K562 (cell line): ENCODE results near the gene JAG2. TPM values are rescaled to one million over a fixed set of nuclear protein-coding genes. Genes with fewer than 3 reads are reported as not detected.

Experiments used
- ATAC-seq: fragments of 200-7000 bp; cut with Tn5 transposase; 3 replicates; pipeline ENCODE4 v1.9.1; 2020; ENCODE audit warnings: moderate library complexity
- BruUV-seq: library from RNA; stranded (reverse); fragments of 400-500 nt; replicated peaks from 2 replicates; lab custom pipeline; 2021; lab: Mats Ljungman, UMichigan
- CTCF ChIA-PET: fragments of 300-600 bp; formaldehyde crosslinking; extraction: SDS; loops from one replicate; lab custom pipeline; 2021; ENCODE audit warnings: low intra/inter-chr PET ratio; lab: Yijun Ruan, JAX
- POLR2A ChIA-PET: fragments of 300-600, 350-650 bp; sonication (Branson Sonifier 250); formaldehyde crosslinking; extraction: SDS; loops from one replicate; lab custom pipeline; 2021; ENCODE audit warnings: antibody characterized with exemption, inconsistent platforms; lab: Yijun Ruan, JAX
- DNase-seq, 4 experiments: peaks; one replicate each; pipeline versions ENCODE4 v3.0.0 to v3.0.0-alpha.2; 2011 to 2018; ENCODE audit warnings: low spot score in 3 of 4, mixed read lengths in 3 of 4; ENCODE audit errors: extremely low read depth in 1 of 4
- FAIRE-seq: peaks from 2 replicates; lab custom pipeline; 2011; peaks lifted over from hg19 to GRCh38; lab: Jason Lieb, UNC
- H2AFZ ChIP-seq: 2 replicates; pipeline ENCODE4 v1.6.0; 2011; ENCODE audit warnings: low read depth, low read length, control low read depth, inconsistent platforms
- H3K27ac ChIP-seq: fragments of 200-600 bp; 3 replicates; pipeline ENCODE4 v1.8.0; 2011; ENCODE audit warnings: low read depth, mild to moderate bottlenecking, control low read depth, inconsistent platforms, low read length, moderate library complexity, mixed read lengths; ENCODE audit errors: extremely low read depth
- H3K27me3 ChIP-seq, 2 experiments: fragments of 300-600 bp in 1 of 2; 2 replicates in 1 of 2; 3 replicates in 1 of 2; pipeline versions ENCODE4 v1.6.0 to v1.8.0; 2011; ENCODE audit warnings: inconsistent platforms in 2 of 2, low read length in 2 of 2, mild to moderate bottlenecking in 1 of 2, mixed read lengths in 1 of 2, moderate library complexity in 1 of 2; ENCODE audit not compliant: control insufficient read depth in 2 of 2, insufficient read depth in 2 of 2
- H3K36me3 ChIP-seq: fragments of 300-600 bp; 3 replicates; pipeline ENCODE4 v1.8.0; 2011; ENCODE audit warnings: mild to moderate bottlenecking, low read length, inconsistent platforms; ENCODE audit not compliant: control insufficient read depth, insufficient read depth
- H3K4me1 ChIP-seq, 2 experiments: fragments of 200-600 bp in 1 of 2; replicated peaks in 1 of 2; 2 replicates in 1 of 2; 3 replicates in 1 of 2; pipeline versions ENCODE4 v1.5.1 to v1.8.0; 2011; ENCODE audit warnings: inconsistent platforms in 2 of 2, low read length in 2 of 2, mild to moderate bottlenecking in 1 of 2, mixed read lengths in 1 of 2, moderate library complexity in 1 of 2; ENCODE audit not compliant: control insufficient read depth in 2 of 2, insufficient read depth in 2 of 2
- H3K4me2 ChIP-seq: 2 replicates; pipeline ENCODE4 v1.6.1; 2011; ENCODE audit warnings: low read length, control low read depth, inconsistent platforms, mixed read lengths; ENCODE audit not compliant: insufficient read depth
- H3K4me3 ChIP-seq: fragments of 200-600 bp; sonication (generic), shearing (Covaris generic); 2 replicates; pipeline ENCODE4 v1.5.1; 2016; ENCODE audit warnings: control low read depth, inconsistent platforms
- H3K79me2 ChIP-seq: fragments of 200-600 bp; 3 replicates; pipeline ENCODE4 v1.8.0; 2011; ENCODE audit warnings: low read length, inconsistent platforms; ENCODE audit not compliant: control insufficient read depth, insufficient read depth
- H3K9ac ChIP-seq, 2 experiments: 2 replicates each; pipeline versions ENCODE4 v1.6.0 to v1.6.1; 2011; ENCODE audit warnings: low read depth in 2 of 2, low read length in 2 of 2, control low read depth in 1 of 2, inconsistent platforms in 1 of 2, mild to moderate bottlenecking in 1 of 2, mixed read lengths in 1 of 2; ENCODE audit not compliant: insufficient read depth in 1 of 2
- H3K9me1 ChIP-seq: one replicate; pipeline ENCODE4 v1.6.0; 2011; ENCODE audit warnings: inconsistent platforms, mild to moderate bottlenecking, low read length, moderate library complexity; ENCODE audit not compliant: control insufficient read depth, insufficient read depth
- H3K9me3 ChIP-seq: replicated peaks from 2 replicates; pipeline ENCODE4 v1.5.1; 2011; ENCODE audit warnings: low read depth, low read length, inconsistent platforms; ENCODE audit not compliant: control insufficient read depth, insufficient read depth
- H4K20me1 ChIP-seq: replicated peaks from 2 replicates; pipeline ENCODE4 v1.6.1; 2011; ENCODE audit warnings: low read length, inconsistent platforms, mixed read lengths; ENCODE audit not compliant: control insufficient read depth, insufficient read depth
- ETV1 ChIP-seq: fragments of 450-650 bp; conservative IDR thresholded peaks from 2 replicates; pipeline ENCODE4 v1.6.1; 2016; ENCODE audit warnings: missing genetic modification characterization, control low read depth, low read depth, missing compliant biosample characterization
- GTF2A2 ChIP-seq: IDR thresholded peaks from 2 replicates; pipeline ENCODE4 v1.6.1; 2016; ENCODE audit warnings: mild to moderate bottlenecking, missing genetic modification characterization, missing compliant biosample characterization
- HCFC1 ChIP-seq: IDR thresholded peaks from 2 replicates; pipeline ENCODE4 v1.6.1; 2012; ENCODE audit warnings: low read depth, low read length, improper control_type of control experiment
- HNRNPUL1 ChIP-seq: fragments of 200-400 bp; formaldehyde crosslinking; IDR thresholded peaks from 2 replicates; pipeline ENCODE4 v1.6.1; 2017; ENCODE audit warnings: low read length
- TAF15 ChIP-seq: fragments of 200-400 bp; formaldehyde crosslinking; IDR thresholded peaks from 2 replicates; pipeline ENCODE4 v1.6.1; 2017; ENCODE audit warnings: mild to moderate bottlenecking, low read depth, low read length, moderate library complexity
- TCF3 ChIP-seq: sonication (generic); formaldehyde crosslinking; IDR thresholded peaks from 2 replicates; pipeline ENCODE4 v1.4.0; 2020; ENCODE audit warnings: mild to moderate bottlenecking, missing genetic modification reagents
- YBX1 ChIP-seq: fragments of 450-650 bp; IDR thresholded peaks from 2 replicates; pipeline ENCODE4 v1.7.1; 2016; ENCODE audit warnings: mild to moderate bottlenecking
- ZBED1 ChIP-seq: IDR thresholded peaks from 2 replicates; pipeline ENCODE4 v1.6.1; 2014
- ZNF384 ChIP-seq: IDR thresholded peaks from 2 replicates; pipeline ENCODE4 v1.6.1; 2012; ENCODE audit warnings: low read depth, low read length, improper control_type of control experiment
- ZNF699 ChIP-seq: fragments of 250-450 bp; sonication (Bioruptor Pico); IDR thresholded peaks from 2 replicates; pipeline ENCODE4 v1.8.0; 2021; ENCODE audit warnings: mild to moderate bottlenecking, moderate library complexity; ENCODE audit not compliant: insufficient replicate concordance
- WGBS: fragments of 100-300 bp; shearing (Covaris generic); methylation state at CpG from one replicate; pipeline ENCODE4 v1.1.6; 2016; ENCODE audit warnings: low coverage, mixed read lengths; ENCODE audit not compliant: insufficient coverage; ENCODE audit errors: missing lambda C conversion rate; 5-methylcytosine and 5-hydroxymethylcytosine counted together
- in situ Hi-C: fragments of 300-500 bp; cut with MboI; formaldehyde crosslinking; loops from 4 replicates; pipeline ENCODE4 v1.15.0; 2018; ENCODE audit warnings: inconsistent platforms, mixed read lengths
- intact Hi-C: fragments of 100-400 bp; cut with micrococcal nuclease; formaldehyde crosslinking; loops from 2 replicates; pipeline ENCODE4 v1.14.2; 2022
- polyA plus RNA-seq, 8 experiments: library from polyadenylated mRNA; depleted of rRNA in 4 of 8; stranded (reverse) in 5 of 8; unstranded in 3 of 8; fragments of >200 nt; fragmentation: Nextera tagmentation in 2 of 8; fragmentation: Illumina TruSeq in 1 of 8; extraction: Ambion mirVana in 2 of 8; extraction: Trizol in 1 of 8; gene quantifications; 2 replicates each; pipeline versions ENCODE4 v1.2.1 to v1.2.3, GENCODE V29; 2011 to 2014; ENCODE audit warnings: inconsistent platforms in 1 of 8, missing spikeins in 1 of 8
- total RNA-seq, 7 experiments: library from RNA; depleted of rRNA in 6 of 7; stranded (reverse); fragments of >200 nt in 6 of 7; fragmentation: Illumina TruSeq in 2 of 7; extraction: Trizol in 2 of 7; gene quantifications; 2 replicates each; pipeline versions ENCODE4 v1.2.1 to v1.2.3, GENCODE V29; 2011 to 2021; ENCODE audit warnings: low replicate concordance in 1 of 7
- TF ChIP-seq, protein P1 (sequence below): sonication (generic); formaldehyde crosslinking; IDR thresholded peaks from 2 replicates; pipeline ENCODE4 v1.8.0; 2022; ENCODE audit warnings: missing genetic modification reagents, mild to moderate bottlenecking, borderline replicate concordance
- TF ChIP-seq, protein P2 (sequence below): fragments of 250-450 bp; sonication (Bioruptor Pico); IDR thresholded peaks from 2 replicates; pipeline ENCODE4 v1.9.0; 2021; ENCODE audit warnings: mild to moderate bottlenecking, inconsistent platforms
- TF ChIP-seq, protein P3 (sequence below): fragments of 450-650 bp; IDR thresholded peaks from 2 replicates; pipeline ENCODE4 v1.6.1; 2017; ENCODE audit warnings: antibody characterized with exemption, mild to moderate bottlenecking
- TF ChIP-seq, protein P4 (sequence below): sonication (generic); formaldehyde crosslinking; IDR thresholded peaks from 2 replicates; pipeline ENCODE4 v1.8.0; 2022; ENCODE audit warnings: missing genetic modification reagents, mild to moderate bottlenecking, moderate library complexity, borderline replicate concordance

The JAG2 gene
- total and polyA plus RNA-seq, 9 of the 15 experiments (the other 6 are each of a cell fraction or from before 2014, with no cell fraction given): 0.25 to 48.4 (median 8.6) TPM

DNA sequence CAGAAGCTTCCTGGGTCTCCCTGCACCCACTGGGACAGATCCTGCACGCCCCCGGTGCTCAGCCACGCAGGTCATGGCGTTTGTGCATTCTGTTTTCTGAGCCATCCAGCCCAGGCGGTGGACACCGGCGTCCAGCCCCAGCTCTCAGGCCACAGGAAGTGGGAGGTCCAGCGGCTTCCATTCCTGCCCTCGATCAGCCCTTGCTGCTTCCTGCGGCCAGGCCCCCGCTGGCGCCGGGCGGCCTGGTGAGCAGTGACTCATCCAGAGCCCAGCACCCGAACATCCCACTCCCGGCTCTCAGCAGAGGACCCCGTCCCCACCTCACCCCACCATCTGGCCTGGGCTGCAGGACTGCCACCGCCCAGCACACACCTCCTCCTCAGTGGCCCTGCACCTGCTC is 30.5 kb upstream of the JAG2 start (continued):
- TF ChIP-seq, protein P1, sequence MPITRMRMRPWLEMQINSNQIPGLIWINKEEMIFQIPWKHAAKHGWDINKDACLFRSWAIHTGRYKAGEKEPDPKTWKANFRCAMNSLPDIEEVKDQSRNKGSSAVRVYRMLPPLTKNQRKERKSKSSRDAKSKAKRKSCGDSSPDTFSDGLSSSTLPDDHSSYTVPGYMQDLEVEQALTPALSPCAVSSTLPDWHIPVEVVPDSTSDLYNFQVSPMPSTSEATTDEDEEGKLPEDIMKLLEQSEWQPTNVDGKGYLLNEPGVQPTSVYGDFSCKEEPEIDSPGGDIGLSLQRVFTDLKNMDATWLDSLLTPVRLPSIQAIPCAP (CRISPR knock-in tag): no peak
- TF ChIP-seq, all 486 proteins: peak for 15

DNA sequence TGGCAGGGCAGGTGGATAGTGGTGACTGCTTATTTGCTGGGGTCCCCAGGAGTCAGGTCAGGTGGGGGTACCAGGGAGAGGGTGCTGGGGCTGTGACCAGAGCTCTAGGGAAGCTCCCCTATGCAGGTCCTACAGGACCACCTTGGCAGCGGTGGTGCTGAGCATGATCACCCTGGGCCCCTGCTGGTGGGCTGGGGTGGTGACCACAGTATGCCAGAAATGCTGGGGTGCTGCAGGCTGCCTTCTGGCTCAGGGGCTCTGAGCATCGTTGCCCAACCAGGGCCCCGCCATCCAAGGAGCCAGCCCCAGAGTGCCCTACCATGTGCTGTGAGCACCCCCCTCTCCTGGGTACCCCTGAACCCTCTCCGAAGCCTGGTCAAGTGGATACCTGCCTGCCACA is 30.0 kb upstream of the JAG2 start:
- CTCF ChIA-PET: no interaction called here
- in situ Hi-C loops (no loop called here), intact Hi-C loops (no loop called here)
- POLR2A ChIA-PET: no interaction called here
- no peak overlapping the region for H3K4me3 ChIP-seq
- H4K20me1 ChIP-seq: 0 out of 2 replicates have a peak, but pooled peaks cover 4% of the 10 kb centered on the region
- no peak overlapping the region for H2AFZ ChIP-seq
- H3K27me3 ChIP-seq: peaks cover 0 to 12% of the 10 kb centered on the region in 2 experiments; a peak in 2 of 5 replicates
- no peak for DNase-seq
- no peaks in the 10 kb centered on the region for H3K9me3 ChIP-seq
- H3K4me2 ChIP-seq: peak overlapping the region; percentile 29
- no peak for FAIRE-seq
- H3K9me1 ChIP-seq: no peaks in the 10 kb centered on the region
- no peak overlapping the region; a peak in 1 of 4 replicates for H3K9ac ChIP-seq
- no peak overlapping the region for H3K27ac ChIP-seq
- no peaks in the 10 kb centered on the region for H3K36me3 ChIP-seq
- no TSS peak for BruUV-seq
- no peak for ATAC-seq
- 61% methylated on average over 3 of the region's 4 CpGs for WGBS
- H3K4me1 ChIP-seq: peaks cover 6 to 72% of the 10 kb centered on the region in 2 experiments; a peak in 3 of 5 replicates
- no peaks in the 10 kb centered on the region for H3K79me2 ChIP-seq
- TF ChIP-seq ZBED1 (no peak), ETV1 (no peak), ZNF699 (CRISPR knock-in tag) (no peak), YBX1 (no peak), HNRNPUL1 (no peak), HCFC1 (no peak), ZNF384 (no peak), GTF2A2 (tag) (no peak), TCF3 (CRISPR knock-in tag) (no peak), TAF15 (no peak)
- TF ChIP-seq, protein P2, sequence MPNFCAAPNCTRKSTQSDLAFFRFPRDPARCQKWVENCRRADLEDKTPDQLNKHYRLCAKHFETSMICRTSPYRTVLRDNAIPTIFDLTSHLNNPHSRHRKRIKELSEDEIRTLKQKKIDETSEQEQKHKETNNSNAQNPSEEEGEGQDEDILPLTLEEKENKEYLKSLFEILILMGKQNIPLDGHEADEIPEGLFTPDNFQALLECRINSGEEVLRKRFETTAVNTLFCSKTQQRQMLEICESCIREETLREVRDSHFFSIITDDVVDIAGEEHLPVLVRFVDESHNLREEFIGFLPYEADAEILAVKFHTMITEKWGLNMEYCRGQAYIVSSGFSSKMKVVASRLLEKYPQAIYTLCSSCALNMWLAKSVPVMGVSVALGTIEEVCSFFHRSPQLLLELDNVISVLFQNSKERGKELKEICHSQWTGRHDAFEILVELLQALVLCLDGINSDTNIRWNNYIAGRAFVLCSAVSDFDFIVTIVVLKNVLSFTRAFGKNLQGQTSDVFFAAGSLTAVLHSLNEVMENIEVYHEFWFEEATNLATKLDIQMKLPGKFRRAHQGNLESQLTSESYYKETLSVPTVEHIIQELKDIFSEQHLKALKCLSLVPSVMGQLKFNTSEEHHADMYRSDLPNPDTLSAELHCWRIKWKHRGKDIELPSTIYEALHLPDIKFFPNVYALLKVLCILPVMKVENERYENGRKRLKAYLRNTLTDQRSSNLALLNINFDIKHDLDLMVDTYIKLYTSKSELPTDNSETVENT (CRISPR knock-in tag): no peak
- TF ChIP-seq, protein P3, sequence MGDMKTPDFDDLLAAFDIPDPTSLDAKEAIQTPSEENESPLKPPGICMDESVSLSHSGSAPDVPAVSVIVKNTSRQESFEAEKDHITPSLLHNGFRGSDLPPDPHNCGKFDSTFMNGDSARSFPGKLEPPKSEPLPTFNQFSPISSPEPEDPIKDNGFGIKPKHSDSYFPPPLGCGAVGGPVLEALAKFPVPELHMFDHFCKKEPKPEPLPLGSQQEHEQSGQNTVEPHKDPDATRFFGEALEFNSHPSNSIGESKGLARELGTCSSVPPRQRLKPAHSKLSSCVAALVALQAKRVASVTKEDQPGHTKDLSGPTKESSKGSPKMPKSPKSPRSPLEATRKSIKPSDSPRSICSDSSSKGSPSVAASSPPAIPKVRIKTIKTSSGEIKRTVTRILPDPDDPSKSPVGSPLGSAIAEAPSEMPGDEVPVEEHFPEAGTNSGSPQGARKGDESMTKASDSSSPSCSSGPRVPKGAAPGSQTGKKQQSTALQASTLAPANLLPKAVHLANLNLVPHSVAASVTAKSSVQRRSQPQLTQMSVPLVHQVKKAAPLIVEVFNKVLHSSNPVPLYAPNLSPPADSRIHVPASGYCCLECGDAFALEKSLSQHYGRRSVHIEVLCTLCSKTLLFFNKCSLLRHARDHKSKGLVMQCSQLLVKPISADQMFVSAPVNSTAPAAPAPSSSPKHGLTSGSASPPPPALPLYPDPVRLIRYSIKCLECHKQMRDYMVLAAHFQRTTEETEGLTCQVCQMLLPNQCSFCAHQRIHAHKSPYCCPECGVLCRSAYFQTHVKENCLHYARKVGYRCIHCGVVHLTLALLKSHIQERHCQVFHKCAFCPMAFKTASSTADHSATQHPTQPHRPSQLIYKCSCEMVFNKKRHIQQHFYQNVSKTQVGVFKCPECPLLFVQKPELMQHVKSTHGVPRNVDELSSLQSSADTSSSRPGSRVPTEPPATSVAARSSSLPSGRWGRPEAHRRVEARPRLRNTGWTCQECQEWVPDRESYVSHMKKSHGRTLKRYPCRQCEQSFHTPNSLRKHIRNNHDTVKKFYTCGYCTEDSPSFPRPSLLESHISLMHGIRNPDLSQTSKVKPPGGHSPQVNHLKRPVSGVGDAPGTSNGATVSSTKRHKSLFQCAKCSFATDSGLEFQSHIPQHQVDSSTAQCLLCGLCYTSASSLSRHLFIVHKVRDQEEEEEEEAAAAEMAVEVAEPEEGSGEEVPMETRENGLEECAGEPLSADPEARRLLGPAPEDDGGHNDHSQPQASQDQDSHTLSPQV: no peak
- TF ChIP-seq, protein P4, sequence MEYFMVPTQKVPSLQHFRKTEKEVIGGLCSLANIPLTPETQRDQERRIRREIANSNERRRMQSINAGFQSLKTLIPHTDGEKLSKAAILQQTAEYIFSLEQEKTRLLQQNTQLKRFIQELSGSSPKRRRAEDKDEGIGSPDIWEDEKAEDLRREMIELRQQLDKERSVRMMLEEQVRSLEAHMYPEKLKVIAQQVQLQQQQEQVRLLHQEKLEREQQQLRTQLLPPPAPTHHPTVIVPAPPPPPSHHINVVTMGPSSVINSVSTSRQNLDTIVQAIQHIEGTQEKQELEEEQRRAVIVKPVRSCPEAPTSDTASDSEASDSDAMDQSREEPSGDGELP (CRISPR knock-in tag): no peak
